Measurements from ENCODE around the gene PRPF19. TPM values are rescaled to one million over a fixed set of nuclear protein-coding genes. Genes with fewer than 3 reads are reported as not detected.

PRPF19 gene
- total RNA-seq, 2 donors from 2014 or later = 40.3 to 42.3 TPM

DNA sequence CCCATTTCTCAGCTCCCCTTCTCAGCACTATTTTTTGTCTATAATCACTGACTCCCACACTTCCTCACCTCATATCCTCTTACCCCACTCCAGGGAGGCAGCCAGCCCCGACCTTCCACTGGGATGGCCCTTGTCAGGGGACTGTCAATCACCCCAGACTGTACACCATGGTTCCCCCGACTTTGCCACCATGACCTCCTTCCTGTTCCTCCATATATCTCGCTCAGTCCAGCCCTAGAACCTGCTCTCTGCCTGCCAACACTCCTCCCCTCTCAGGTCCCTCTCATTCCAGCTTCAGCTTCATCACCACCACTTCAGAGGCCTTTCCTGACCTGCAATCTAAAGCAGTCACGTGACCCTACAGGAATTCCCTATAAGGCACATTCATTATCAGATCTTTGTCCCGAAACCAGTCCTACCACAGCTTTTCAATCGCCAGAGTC, 16.5 kb downstream of the PRPF19 start:
- ATAC-seq = no peak
- intact Hi-C loops (cut with DNase I) = no loop called here

DNA sequence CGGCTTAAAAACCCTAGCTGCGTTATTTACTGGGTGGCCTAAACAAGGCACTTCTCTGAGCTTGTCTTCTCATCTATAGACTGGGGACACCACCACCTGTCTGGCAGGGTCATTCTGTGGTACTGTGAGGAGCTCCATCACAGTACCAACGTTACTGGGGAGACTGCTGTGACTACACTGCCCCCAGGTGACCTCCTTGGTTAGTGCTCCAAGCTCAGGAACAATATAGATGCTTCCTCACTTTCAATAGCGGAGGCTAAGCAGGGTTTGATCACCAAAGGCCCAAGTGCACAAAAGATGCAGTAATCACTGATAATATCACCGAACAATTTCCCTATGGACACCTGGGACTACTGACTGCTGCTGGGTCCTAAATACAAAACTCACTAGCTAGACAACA, 18.8 kb downstream of the PRPF19 start:
- no peak for DNase-seq
- intact Hi-C loops (cut with DNase I) = no loop called here
- peak; percentile 77 to 79 for ATAC-seq

More for the DNA sequence above, 16.5 kb downstream of the PRPF19 start:
- DNase-seq = no peak

DNA sequence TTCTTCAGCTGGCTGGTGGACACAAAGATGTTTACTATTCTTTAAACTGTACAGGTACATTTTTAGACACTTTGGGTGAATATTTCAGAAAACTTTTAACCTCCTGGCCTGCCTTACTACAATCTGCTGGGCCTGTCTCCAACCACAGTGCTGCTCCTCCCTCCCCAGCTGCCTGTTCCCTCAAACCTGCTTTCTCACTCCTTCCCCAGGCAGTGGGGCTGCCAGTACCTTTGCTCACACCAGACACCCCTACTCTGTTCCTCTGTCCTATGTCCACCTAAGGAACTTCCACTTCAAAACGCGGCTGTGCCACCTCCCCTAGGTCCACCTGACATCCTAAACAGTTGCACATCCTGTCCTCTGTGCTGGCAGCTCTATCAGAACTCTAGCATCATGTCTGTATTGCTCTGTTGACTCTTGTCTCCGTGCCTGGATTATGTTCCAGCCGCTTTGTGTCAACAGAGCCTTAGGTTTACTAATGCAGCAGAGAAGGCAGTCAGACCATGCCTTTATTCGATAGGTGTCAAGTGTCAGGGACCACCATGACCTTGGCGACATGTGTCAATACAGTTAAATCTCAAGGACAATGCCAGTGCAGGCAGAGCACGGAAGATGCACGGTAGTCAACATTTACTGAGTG, 25.6 kb downstream of the PRPF19 start:
- intact Hi-C loops (cut with DNase I) = no loop called here
- DNase-seq = no peak
- no peak for ATAC-seq

DNA sequence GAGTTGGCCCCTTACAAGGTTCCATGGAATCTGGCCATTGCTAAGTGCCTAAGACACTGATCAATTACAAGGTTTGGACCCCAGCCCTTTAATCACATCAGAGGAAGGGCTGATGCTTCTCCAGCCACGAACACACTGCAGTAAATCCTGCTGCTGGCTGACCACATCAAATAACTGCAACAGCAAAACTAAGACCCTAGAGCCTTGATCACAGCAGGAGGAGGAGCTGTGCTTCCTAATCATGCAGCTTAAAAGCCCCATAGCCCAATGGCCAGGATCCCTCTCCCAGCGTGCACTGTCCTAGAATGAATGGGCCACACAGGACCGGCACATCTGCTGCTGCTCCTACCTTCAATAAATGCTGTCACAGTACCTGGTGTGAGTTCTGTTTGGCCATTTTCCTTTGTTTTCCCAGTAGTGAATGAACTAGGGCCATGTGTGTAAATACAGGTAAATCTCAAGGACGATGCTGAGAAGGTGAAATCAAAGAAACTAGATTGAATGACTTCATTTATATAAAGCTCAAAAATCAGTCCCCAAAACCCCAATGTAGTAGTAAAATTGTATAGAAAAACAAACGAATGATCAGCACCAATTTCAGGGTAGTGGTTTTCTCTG, 26.3 kb downstream of the PRPF19 start:
- DNase-seq = no peak
- intact Hi-C loops (cut with DNase I) = no loop called here
- ATAC-seq = no peak

DNA sequence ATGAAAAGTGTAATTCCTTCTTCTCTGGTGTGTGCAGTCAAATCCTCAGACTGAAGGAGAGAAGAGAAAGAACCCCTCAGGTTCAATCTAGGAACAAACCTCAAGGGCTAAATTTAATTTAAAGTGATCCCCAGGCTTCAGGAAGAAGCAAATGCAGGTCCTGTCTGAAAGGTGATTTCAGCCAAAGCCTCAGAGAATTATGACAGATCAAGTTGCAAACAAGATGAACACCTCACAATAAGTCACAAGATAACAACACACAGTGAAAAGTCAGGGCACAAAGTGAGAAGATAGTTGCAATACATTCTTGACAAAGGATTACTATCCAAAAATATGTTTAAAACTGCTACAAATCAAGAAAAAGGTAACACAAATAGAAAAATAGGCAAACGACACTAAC, 27.3 kb downstream of the PRPF19 start:
- DNase-seq (no peak), ATAC-seq (no peak)
- intact Hi-C loops (cut with DNase I) = no loop called here

DNA sequence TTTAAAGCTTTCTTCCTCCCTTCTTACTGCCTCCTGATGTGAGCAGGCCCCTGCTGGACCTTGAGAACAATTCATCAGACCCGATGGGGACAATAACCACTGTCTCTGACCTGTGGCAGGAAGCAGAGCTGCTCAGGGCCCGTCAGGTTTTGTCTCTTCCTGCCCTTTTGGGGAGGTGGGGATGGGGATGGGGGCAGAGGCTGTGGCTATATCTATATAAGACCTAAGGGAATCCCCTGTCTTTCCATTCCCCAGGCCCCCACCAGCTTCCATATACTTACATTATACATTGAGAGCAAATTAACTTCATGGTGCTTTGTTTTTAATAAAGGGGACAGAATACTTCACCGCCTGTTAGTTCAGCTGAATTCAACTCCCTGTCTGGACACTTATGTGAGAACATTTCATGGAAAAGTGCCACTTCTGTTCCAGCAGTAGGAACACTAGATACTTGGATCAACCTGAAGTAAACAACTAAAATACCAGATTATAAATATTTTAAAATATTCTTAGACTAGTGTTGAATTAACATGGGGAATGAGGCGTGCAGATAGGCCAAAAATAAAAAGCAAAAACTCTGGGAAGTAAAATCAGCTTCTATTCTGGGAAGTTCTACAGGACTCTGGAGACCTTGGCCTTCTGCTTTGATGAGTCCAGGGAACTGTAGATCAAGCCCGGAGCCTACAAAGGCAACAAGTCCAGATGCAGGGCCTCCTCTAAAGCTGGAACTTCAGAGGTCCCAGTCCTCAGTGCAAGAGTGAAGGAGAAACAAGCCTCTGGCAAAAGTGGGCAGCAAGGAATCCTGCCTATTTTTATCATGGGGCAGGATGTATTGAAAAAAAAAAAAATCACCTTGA, 27.9 kb downstream of the PRPF19 start:
- intact Hi-C loops (cut with DNase I) = no loop called here
- ATAC-seq = peak; percentile 49 to 67

DNA sequence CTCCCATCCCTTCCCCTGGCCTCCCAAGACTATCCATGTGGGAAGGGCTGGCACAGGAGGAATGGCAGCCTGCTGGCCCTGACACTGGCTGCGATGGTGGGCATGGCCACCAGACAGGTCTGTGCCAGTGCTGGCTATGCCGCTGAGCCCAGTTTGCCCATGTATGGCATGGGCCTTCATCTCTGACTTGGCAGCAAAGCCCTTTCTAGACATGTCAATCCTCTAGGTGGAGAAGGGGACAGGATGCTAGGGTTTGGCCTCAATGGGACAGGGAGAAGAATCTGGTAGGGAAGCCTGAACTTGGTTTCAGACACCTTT, 30.3 kb downstream of the PRPF19 start:
- DNase-seq (no peak), ATAC-seq (no peak)
- intact Hi-C loops (cut with DNase I) = no loop called here

More for the DNA sequence above, 27.9 kb downstream of the PRPF19 start:
- DNase-seq = no peak

DNA sequence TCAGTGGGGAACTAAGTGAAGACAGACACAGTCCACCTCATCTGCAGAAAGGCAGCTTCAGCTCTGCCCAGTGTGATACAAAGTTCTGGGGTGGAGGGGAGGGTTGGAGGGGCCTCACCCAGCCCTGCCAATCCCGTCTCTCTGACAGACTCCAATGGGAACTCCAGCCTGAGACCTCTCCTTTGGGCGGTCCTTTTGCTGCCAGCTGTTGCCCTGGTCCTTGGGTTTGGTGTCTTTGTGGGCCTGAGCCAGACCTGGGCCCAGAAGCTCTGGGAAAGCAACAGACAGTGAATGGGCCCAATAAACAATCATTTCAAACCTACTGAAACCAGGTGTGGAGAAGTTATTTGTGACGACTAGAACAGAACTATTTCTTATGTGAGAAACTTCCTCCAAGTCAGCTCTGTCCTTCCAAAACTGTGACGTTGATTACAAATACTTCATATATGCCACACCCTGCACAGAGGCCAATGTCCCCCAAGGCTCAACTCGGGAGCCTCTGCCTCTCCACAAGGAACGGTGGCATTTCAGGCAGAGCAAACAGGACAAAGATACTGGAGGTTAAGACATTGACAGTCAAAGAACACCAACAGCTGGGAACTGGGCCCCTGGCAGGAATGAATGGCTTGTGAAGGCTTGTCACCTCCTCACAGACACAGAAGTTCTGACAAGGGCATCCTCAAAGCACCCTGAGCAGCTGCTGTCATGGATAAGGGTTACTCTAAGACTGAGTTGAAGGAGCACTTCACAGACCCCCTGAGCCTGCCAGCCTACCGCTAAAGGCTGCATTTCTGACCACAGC, 30.8 kb downstream of the PRPF19 start:
- no peak for ATAC-seq
- intact Hi-C loops (cut with DNase I) = no loop called here
- DNase-seq = no peak

DNA sequence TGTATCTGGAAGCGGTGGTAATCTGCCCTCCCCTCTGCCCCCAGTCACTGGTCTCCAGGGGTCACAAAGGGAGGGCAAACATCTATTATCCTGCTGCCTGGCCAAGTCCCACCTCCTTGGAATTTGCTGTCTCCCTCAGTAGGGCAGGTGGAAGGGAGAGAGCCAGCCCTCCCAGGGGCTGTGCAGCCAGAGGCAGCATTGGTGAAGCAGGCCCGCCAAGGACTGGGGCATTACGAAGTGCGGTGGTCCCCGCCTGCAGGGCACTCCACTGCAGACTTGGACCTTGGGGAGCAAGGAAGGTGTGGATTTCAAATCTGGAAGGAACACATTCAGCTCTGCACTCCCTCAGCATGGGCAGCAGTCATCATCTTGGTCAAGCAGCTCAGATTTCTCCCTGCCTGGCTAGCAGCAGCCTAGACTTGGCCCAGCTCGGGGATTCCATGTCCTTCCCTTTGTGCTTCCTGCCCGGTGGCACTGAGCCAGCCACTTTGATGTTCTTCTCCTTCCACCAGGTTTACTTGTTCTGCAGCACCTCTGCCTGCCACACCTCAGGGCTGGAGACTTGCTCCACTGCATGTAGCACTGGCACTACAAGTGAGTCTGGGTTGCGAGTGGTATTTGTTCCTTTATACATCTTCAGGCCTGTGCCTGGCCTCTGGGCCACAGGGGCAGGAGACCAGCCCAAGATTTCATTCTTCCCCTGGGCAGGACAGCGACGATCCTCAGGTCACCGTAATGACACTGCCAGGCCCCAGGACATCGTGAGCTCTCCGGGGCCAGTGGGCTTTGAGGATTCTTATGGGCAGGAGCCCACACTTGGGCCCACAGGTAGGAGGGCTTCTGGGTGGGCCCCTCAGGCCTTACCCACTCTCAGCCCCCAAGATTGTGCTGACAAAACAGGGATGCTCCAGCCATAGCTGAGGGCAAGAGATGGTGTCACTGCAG, 31.7 kb downstream of the PRPF19 start:
- DNase-seq (no peak), ATAC-seq (no peak)
- intact Hi-C loops (cut with DNase I) = no loop called here

DNA sequence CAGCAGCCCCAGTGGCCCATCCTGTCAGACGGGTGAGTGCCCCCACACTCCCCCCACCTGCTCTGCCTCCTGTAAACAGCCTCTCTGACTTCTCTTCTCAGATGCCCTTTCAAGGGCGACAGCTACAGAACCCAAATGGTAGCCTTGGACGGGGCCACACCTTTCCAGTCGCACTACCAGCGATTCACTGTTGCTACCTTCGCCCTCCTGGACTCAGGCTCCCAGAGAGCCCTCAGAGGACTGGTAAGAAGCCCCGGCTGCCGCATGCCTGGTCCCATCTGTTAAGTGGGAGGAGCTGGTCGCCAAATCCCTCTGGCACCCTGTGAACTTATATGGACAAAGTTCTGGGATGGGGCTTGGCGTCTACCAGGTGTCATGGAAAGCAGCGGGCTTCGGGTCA, 32.9 kb downstream of the PRPF19 start:
- no peak for DNase-seq
- intact Hi-C loops (cut with DNase I) = no loop called here
- no peak for ATAC-seq

DNA sequence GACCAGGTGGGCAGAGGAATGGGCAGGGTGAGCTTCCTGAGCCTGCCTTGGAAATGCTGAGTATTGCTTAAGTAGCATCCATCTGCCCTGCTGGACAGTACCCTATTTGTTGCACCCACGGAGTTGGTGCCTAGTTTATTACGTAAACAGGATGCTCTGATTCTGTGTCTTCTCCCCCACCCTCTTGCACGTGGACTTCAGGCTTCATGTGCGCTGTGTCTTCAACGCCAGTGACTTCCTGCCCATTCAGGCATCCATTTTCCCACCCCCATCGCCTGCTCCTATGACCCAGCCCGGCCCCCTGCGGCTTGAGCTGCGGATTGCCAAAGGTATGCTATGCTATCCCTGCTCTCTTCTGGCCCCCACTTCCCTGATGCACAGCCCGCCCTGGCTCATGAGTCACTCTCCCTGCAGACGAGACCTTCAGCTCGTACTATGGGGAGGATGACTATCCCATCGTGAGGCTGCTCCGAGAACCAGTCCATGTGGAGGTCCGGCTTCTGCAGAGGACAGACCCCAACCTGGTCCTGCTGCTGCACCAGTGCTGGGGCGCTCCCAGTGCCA, 33.3 kb downstream of the PRPF19 start:
- DNase-seq (no peak), ATAC-seq (peak; percentile 11 to 45)
- intact Hi-C loops (cut with DNase I) = no loop called here

DNA sequence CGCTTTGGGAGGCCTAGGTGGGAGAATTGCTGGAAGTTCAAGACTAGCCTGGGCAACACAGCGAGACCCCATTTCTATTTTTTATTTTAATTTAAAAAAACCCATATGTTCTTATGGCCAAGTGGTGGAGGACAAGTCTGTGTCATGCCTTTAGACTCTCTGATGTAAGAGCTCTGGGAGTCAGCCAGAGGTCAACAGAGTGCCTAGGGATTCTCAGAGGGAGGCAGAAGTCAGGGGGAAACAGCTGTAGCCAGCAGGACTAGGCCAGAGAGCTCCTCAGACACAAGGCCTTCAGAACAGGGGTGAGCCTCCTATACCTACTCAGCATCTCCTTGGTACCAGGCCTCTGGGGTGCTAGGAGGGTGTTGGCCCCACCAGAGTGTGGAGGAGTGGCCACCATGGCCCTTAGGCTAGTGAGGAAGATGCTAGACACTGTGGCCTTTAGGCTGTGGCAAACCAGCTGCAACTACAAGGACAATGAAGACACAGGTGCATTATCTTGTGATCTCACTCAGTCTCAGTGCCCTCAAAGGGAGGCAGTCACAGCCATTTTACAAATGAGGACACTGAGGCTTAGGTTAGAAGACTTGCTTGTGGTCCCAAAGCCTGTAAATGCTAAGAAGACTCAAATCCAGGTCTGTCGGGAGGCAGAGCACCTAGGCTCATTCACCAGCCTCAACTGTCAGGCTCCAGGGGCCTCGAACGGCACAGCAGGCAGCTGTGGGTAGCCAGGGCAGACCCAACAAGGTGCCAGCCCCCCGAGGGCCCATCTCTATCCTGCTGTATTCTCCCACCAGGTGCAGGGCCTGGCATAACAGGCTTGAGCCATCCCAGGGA, 34.0 kb downstream of the PRPF19 start:
- DNase-seq = peak; percentile 65
- ATAC-seq = peak; percentile 77 to 80
- intact Hi-C loops (cut with DNase I) = no loop called here

DNA sequence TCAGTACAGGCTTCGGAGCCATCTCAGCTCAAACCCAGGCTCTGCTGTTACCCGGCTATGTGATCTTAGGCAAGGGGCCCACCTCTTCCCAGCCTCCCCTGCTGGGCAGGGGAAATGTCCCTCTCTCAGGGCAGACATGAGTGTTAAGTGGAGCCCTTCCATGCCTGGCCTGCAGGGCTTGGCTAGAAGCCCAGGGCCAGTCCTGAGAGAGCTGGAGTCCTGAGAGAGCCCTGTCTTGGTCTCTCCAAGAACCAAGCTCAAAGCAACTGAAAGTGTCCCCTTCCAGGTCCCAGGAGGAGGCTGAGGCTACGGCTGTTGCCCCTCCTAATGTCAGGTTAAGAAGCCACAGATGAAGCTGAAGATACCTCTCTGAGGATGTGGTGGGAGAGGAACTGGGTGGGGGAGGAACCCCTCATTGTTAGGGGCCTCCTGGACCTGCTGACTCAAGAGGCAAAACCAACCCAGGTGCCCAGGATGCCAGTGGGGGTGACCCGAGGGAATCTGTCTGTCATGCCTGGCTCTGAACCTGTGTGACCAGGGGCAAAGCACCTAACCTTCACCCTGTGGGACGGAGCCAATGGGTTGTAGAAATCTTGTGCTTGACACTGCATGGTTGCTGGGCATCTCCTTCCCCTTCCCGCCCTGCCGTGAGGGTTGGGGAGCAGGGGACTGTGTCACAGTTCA, 34.9 kb downstream of the PRPF19 start:
- ATAC-seq = peak; percentile 78 to 81
- intact Hi-C loops (cut with DNase I) = no loop called here
- peak; percentile 51 for DNase-seq

DNA sequence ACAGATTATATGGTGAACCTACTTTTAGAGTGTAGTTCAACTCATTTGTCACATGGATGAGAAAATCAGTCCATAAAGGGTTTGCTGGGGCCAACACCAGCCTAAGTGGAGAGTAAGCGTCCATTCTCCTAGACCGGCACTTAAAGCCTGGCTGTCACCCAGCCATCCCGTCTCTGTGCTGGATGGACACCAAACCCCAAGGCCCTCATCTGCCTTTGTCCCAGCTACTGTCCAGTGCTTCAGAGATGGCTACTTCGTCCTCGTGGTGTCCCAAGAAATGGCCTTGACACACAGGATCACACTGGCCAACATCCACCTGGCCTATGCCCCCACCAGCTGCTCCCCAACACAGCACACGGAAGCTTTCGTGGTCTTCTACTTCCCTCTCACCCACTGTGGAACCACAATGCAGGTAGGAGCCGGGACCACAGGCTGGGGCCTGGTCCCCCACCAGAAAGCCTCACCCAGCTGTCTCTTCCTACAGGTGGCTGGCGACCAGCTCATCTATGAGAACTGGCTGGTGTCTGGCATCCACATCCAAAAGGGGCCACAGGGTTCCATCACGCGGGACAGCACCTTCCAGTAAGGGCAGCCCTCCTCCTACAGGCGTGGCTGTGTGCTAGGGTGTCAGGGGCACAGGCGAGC, 35.5 kb downstream of the PRPF19 start:
- intact Hi-C loops (cut with DNase I) = no loop called here
- ATAC-seq (no peak), DNase-seq (no peak)

DNA sequence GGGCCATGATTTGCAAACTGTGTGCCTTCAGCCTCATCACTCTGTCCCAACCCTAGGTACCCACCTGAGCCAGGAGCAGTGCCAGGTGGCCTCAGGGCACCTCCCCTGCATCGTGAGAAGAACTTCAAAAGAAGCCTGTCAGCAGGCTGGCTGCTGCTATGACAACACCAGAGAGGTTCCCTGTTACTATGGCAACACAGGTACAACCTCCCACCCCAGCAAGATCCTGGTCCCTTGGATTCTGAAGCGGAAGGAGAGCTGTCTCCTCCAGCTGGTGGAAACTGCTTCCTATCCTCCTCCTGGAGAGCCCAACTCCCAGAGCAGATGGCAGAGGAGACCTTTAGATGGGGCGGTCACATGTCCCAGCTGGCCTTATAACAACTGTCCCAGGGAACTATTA, 36.1 kb downstream of the PRPF19 start:
- DNase-seq (no peak), ATAC-seq (no peak)
- intact Hi-C loops (cut with DNase I) = no loop called here

DNA sequence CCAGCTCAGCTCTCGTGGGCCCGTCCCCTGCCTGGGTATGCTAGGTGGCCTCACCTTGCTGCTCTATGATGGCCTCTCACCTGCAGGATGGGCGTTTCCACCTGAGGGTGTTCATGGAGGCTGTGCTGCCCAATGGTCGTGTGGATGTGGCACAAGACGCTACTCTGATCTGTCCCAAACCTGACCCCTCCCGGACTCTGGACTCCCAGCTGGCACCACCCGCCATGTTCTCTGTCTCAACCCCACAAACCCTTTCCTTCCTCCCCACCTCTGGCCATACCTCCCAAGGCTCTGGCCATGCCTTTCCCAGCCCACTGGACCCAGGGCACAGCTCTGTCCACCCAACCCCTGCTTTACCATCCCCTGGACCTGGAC, 36.9 kb downstream of the PRPF19 start:
- DNase-seq (no peak), ATAC-seq (no peak)
- intact Hi-C loops (cut with DNase I) = no loop called here
